GM19035 (cell line): ENCODE data around the gene CMIP.
A peak's percentile ranks its signal among the peaks of the same experiment; 100 is the strongest.

Source experiments
- ATAC-seq: cut with Tn5 transposase; IDR thresholded peaks from one replicate; pipeline ENCODE4 v1.9.1; 2021; ENCODE audit not compliant: unreplicated experiment

Gene CMIP

GRCh38 chr16:81615833-81616232 lies 171.2 kb downstream of the CMIP start:
- no peak for ATAC-seq

GRCh38 chr16:81616321-81617020 lies 171.9 kb downstream of the CMIP start:
- ATAC-seq: peak; percentile 75

DNA sequence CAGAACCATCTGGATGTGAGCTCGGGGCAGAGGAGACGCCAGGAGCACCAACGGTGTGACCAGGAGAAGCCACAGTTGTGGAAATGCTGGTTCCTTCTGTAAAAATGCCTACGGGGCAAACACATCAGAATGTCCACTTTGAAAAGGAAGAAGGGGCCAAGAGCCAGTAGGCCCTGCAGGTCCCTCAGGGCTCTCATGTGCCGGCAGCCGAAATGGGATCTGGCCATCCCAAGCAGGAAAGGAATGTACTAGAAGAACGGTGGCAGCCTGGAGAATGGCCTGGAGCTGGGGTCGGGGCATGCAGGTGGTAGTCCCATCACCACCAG lies 172.4 kb downstream of the CMIP start:
- ATAC-seq: no peak

DNA sequence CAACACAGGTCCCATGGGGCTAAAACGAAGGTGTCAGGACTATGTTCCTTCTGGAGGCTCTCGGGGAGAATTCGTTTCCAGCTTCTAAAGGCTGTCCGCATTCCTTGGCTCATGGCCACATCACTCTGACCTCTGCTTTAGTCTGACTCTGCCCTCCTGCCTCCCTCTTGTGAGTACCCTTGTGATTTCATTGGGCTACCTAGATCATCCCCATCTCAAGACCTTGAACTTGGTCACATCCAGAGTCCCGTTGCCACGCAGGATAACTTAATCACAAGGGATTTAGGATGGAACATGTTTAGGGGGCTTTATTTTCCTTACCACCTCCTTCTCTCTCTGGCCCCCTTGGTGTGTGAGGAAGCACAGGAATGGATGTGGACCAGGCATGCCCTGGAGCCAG lies 173.6 kb downstream of the CMIP start:
- no peak for ATAC-seq

DNA sequence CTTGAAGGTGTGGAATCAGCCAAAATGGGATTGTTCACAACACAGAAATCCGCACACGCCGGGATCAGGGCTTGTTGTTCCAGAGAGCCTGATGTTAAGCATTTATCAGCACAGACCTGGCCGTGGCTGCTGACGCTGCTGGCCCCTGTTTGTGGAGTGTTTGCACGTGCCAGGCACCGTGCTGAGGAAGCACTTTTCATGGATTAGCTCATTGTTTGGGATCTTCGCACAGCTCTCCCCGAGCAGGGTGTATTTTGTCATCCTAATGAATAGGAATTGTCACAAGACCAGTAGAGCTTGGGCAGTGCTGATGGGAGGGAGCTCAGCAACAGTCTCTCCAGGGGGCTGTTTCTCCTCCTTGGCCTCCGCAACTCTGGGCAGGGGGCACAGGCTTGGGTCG lies 174.1 kb downstream of the CMIP start:
- ATAC-seq: no peak

DNA sequence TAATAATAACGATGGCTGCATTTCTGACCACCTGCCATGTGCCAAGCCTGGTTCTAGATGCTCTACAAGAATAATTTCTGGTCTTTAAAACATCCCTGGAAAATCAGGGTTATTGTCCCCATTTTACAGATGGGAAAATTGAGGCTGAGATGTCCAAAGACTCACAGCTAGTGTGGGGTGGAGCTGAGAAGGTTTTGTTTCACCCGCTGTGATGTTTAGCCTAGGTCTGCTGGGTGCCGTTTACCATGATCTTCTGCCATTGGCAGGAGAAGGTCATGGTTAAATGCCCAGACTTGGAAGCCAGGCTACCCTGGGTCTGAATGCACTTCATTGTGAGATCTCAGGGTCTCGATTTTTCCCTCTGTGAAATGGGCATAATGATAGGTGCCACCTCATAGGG lies 175.4 kb downstream of the CMIP start:
- ATAC-seq: no peak

GRCh38 chr16:81620796-81621195 lies 176.2 kb downstream of the CMIP start:
- no peak for ATAC-seq

- no peak for ATAC-seq
Observed at GRCh38 chr16:81621496-81621895, 176.9 kb downstream of the CMIP start.

DNA sequence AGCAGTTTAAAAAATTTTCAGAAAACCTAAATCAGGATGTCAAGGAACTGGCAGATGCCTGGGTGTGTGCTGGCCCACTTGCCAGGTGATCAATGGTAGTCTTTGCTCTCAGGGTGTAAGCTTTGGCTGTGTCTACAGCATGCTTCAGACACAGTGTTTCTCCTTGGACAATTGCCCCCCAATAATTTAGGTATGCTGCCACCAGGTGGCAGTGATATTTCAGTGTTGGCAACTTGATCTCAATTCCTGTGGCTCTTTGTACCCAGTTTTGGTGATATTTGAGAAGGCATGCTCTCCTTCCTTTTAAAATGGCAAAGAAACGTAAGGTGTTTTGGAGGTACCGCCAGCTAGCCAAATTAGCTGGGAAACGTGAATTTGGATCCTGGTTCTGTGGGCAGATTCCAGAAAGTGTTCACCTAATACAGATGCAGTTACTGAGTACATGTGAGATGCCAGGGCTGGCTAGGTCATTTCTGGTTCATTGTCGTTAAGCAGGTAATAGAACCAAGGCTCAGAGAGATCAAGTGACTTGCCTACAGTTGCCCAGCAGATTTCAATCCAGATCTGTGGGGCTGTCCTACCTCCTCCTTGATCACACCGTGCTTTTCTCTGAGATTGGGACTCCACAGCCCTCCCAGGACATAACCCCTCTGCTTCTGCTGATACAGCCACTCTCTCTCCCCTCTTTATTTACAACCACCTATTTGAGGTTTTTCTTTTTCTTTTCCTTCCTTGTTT lies 178.9 kb downstream of the CMIP start:
- no peak for ATAC-seq

DNA sequence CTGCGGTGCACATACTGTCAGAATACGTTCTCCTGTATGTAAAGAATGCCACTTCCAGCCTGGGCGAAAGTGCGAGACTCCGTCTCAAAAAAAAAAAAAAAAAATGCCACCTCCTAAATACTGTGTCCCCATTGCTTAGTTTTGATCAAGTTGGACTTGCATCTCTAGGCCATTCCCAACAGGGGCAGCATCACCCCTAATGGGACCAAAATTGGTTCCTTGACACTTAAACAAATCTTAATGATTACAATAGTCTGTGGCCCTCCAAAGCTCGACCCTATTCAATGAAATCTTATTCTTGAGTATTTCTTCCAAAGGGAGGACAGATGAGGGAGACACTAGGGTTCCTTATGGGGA lies 179.8 kb downstream of the CMIP start:
- ATAC-seq: no peak

DNA sequence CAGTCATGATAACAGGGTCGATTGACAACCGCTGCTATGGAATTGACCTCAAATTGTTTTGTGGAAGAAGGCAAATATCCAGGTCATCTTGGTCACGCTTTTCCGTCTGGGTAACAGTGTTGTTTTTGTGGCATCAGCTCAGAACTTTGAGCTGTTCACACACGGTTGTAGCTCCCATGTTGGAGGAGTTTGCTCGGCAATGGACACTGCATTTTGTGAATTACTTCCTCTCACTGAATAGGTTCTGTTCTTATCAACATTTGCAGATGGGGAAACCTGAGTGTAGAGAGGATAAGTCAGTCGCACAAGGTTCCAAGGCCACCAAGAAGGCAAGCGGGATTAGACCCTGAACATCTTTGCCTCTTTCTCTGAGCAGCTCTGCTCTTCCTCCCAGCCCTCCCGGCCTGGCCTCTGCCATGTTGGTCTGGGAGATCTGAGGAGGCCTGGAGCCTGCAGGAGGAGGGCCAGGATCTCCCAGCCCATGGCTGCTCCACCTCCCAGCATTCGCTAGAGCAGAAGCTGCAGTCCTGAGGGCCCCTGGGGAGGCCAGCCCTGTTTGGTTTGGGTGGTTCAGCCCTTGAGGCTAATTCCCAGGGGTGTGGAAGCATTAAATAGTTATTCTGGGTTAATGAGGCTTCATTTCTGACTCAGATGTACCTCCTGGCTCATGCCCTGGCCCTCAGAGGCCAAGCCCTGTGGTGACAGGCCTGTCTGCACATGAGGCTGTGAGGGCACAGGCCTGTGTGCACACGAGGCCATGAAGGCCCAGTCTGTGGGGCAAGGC lies 180.3 kb downstream of the CMIP start:
- ATAC-seq: no peak

GRCh38 chr16:81625544-81626153 lies 181.0 kb downstream of the CMIP start:
- ATAC-seq: no peak

DNA sequence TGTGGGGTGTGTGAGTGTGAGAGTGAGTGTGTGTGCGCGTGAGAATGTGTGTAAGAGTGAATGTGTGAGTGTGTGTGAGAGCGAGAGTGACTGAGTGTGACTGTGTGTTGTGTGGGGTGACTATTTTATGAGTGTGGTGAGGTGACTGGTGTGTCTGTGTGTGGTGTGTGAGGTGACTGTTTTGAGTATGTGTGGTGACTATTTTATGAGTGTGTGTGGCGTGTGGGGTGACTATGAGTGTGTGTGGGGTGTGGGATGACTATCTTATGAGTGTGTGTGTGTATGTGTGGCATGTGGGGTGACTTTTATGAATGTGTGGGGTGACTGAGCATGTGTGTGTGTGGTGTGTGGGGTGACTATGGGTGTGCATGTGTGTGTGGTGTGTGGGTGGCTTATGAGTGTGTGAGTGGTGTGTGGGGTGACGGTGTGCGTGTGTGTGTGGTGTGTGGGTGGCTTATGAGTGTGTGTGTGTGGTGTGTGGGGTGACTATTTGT lies 181.6 kb downstream of the CMIP start:
- ATAC-seq: no peak

DNA sequence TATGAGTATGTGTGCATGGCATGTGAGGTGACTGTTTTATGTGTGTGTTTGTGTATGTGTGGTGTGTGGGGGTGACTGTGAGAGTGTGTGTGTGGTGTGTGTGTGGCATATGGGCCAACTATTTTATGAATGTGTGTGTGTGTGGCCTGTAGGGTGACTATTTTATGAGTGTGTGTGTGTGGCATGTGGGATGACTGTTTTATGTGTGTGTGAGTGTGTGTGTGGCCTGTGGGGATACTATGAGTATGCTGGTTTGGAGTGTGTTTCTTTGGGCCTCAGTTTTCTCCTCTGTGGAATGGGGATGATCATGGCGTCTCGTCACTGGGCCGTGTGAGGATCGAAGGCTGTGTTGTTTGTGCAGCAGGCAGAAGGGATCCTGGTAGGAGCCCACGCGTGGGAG lies 182.4 kb downstream of the CMIP start:
- ATAC-seq: no peak

DNA sequence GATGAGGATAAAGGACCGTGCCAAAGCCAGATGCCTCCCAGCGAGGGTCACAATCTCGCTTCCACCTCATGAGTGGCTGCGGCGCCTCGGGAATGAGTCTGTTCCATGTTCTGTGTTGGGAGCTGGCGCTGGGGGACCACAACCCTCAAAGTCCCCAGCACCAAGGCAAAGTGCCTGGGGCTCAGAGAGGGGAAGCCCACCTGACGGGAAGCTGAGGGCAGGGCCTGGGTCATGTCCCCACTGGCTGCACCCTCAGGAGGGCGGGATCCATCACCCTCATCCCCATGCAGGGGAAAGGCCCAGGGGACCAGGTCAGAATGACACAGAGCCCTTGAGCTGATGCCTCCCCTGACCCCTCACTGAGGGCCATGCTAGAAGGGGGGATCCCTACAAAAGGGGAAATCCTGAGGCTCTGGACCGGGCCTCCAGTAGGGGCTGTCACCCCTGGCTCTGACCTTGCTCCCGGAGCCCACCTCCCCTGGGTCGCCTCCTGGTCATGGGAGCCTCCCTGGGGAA lies 183.2 kb downstream of the CMIP start:
- no peak for ATAC-seq

GRCh38 chr16:81629034-81629802 lies 184.6 kb downstream of the CMIP start:
- no peak for ATAC-seq

DNA sequence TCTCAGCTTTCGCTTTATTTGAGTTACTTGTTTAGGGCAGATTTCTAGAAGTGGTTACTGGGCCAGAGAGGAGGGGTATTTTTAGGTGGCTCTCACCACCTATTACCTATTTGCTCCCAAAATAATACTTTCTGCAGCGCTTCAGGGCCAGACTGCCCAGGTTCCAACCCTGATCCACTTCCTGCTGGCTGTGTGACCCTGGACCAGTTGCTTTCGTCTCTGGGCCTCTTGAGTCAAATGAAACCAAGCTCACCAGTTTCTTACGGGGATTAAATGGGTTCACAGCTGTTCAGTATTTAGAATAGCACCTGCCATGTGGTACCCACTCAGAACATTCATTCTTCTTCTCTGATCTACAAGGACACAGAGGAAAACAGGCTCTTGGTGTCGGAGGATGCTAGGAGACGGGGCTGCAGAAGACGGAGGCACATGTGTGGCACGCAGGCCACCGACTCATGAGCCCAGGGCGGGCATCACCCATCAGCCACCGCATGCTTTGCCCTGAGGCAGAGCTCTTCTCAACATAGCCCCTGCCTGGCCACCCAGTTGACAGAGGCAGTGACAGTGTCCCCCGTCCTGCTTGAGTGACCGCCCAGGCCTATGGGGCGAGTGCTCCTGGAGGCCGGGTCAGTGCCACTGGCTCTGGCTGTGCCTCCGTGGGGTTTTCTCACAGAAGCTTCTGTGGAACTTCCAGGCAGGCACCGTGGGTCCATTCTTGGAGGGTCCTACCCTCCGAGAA lies 185.5 kb downstream of the CMIP start:
- no peak for ATAC-seq

DNA sequence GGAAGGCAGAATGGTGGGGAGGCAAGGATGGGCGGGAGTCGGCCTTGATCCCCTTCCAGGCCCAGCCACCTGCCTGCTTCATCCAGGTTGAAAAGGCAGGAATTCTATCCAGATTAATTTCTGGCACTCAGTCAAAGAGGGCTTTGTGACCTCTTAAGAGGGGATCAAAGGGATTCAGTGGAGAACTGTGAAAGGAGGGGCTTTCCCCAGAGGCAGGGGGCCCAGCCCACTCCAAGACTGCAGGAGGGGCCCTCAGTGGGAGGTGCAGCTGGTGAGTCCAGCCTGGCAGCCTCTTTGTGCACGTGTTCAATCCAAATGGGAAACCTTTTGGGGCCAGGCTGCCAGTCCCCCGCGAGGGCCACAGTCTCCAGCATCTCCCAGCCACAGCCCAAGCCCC lies 186.0 kb downstream of the CMIP start:
- no peak for ATAC-seq

GRCh38 chr16:81632392-81633146 lies 188.0 kb downstream of the CMIP start:
- ATAC-seq: no peak
